HEK293 (cell line): ENCODE results near the gene WWC1.

Experiments used
- CTCF ChIA-PET: fragments of 350-600 bp; formaldehyde crosslinking; extraction: SDS; loops from one replicate; lab custom pipeline; 2021; ENCODE audit warnings: antibody characterized with exemption; lab: Yijun Ruan, JAX
- POLR2A ChIA-PET: fragments of 300-600 bp; formaldehyde crosslinking; extraction: SDS; loops from one replicate; lab custom pipeline; 2020; ENCODE audit warnings: antibody characterized with exemption, inconsistent platforms; lab: Yijun Ruan, JAX
- H3K27ac ChIP-seq: fragments of 200-500 bp; sonication (Bioruptor generic); 2 replicates; pipeline ENCODE4 v1.5.1; 2014; ENCODE audit warnings: low read depth, low read length, control low read depth, inconsistent platforms; ENCODE audit errors: extremely low read depth
- H3K36me3 ChIP-seq, 2 experiments: fragments of 200-500 bp in 1 of 2; sonication (Bioruptor generic) in 1 of 2; 1 replicate in 1 of 2; 2 replicates in 1 of 2; pipeline ENCODE4 v1.5.1; 2014 to 2017; ENCODE audit warnings: inconsistent platforms in 2 of 2, low read length in 2 of 2; ENCODE audit not compliant: control insufficient read depth in 2 of 2, insufficient read depth in 1 of 2
- H3K4me1 ChIP-seq: fragments of 200-500 bp; sonication (Bioruptor generic); 2 replicates; pipeline ENCODE4 v1.5.1; 2014; ENCODE audit warnings: mild to moderate bottlenecking, low read length, inconsistent platforms; ENCODE audit not compliant: control insufficient read depth, insufficient read depth
- H3K4me3 ChIP-seq: 2 replicates; pipeline ENCODE4 v1.5.1; 2011; ENCODE audit warnings: low read depth, mild to moderate bottlenecking, control low read depth, low read length, moderate library complexity
- H3K9me3 ChIP-seq: fragments of 200-500 bp; sonication (Bioruptor generic); 2 replicates; pipeline ENCODE4 v1.5.1; 2014; ENCODE audit warnings: low read depth, low read length, inconsistent platforms; ENCODE audit not compliant: control insufficient read depth, insufficient read depth
- AEBP2 ChIP-seq: fragments of 450-650 bp; formaldehyde crosslinking; IDR thresholded peaks from 2 replicates; pipeline ENCODE4 v1.5.1; 2016; ENCODE audit warnings: missing biosample characterization, missing genetic modification characterization, borderline replicate concordance
- CTCF ChIP-seq: fragments of 450-650 bp; formaldehyde crosslinking; IDR thresholded peaks from 2 replicates; pipeline ENCODE4 v1.5.1; 2016; ENCODE audit warnings: missing biosample characterization, missing genetic modification characterization
- ELK4 ChIP-seq: IDR thresholded peaks from 2 replicates; pipeline ENCODE4 v1.6.1; 2011; ENCODE audit warnings: mild to moderate bottlenecking, low read depth, low read length, borderline replicate concordance
- GLIS1 ChIP-seq: fragments of 450-650 bp; formaldehyde crosslinking; IDR thresholded peaks from 2 replicates; pipeline ENCODE4 v1.5.1; 2016; ENCODE audit warnings: missing biosample characterization, missing genetic modification characterization
- KLF10 ChIP-seq: fragments of 450-650 bp; IDR thresholded peaks from 2 replicates; pipeline ENCODE4 v1.5.1; 2018; ENCODE audit warnings: missing biosample characterization, mild to moderate bottlenecking, missing genetic modification characterization
- MYNN ChIP-seq: fragments of 450-650 bp; formaldehyde crosslinking; IDR thresholded peaks from 2 replicates; pipeline ENCODE4 v1.5.1; 2016; ENCODE audit warnings: missing biosample characterization, missing genetic modification characterization, borderline replicate concordance
- OVOL3 ChIP-seq: fragments of 450-650 bp; formaldehyde crosslinking; IDR thresholded peaks from 2 replicates; pipeline ENCODE4 v1.5.1; 2016; ENCODE audit warnings: missing biosample characterization, missing genetic modification characterization
- ZBTB6 ChIP-seq: fragments of 450-650 bp; formaldehyde crosslinking; IDR thresholded peaks from 2 replicates; pipeline ENCODE4 v1.5.1; 2017; ENCODE audit warnings: missing biosample characterization, missing genetic modification characterization
- ZFP69B ChIP-seq: fragments of 450-650 bp; formaldehyde crosslinking; IDR thresholded peaks from 2 replicates; pipeline ENCODE4 v1.5.1; 2016; ENCODE audit warnings: missing biosample characterization, missing genetic modification characterization
- ZNF121 ChIP-seq: fragments of 450-650 bp; formaldehyde crosslinking; IDR thresholded peaks from 2 replicates; pipeline ENCODE4 v1.5.1; 2016; ENCODE audit warnings: missing biosample characterization, missing genetic modification characterization
- ZNF266 ChIP-seq: fragments of 450-650 bp; formaldehyde crosslinking; IDR thresholded peaks from 2 replicates; pipeline ENCODE4 v1.5.1; 2016; ENCODE audit warnings: missing biosample characterization, missing genetic modification characterization, low read depth
- ZNF335 ChIP-seq: fragments of 450-650 bp; formaldehyde crosslinking; conservative IDR thresholded peaks from 2 replicates; pipeline ENCODE4 v1.5.1; 2016; ENCODE audit warnings: missing biosample characterization, missing genetic modification characterization
- ZNF354C ChIP-seq: fragments of 450-650 bp; formaldehyde crosslinking; IDR thresholded peaks from 2 replicates; pipeline ENCODE4 v1.5.1; 2016; ENCODE audit warnings: missing biosample characterization, missing genetic modification characterization, low read depth, borderline replicate concordance
- ZNF391 ChIP-seq: fragments of 450-650 bp; formaldehyde crosslinking; IDR thresholded peaks from 2 replicates; pipeline ENCODE4 v1.5.1; 2016; ENCODE audit warnings: low read depth, missing biosample characterization, missing genetic modification characterization, borderline replicate concordance
- ZNF544 ChIP-seq: fragments of 450-650 bp; formaldehyde crosslinking; IDR thresholded peaks from 2 replicates; pipeline ENCODE4 v1.5.0; 2017; ENCODE audit warnings: missing biosample characterization, missing genetic modification characterization
- ZNF785 ChIP-seq: fragments of 450-650 bp; formaldehyde crosslinking; IDR thresholded peaks from 2 replicates; pipeline ENCODE4 v1.5.1; 2016; ENCODE audit warnings: missing biosample characterization, missing genetic modification characterization
- ZSCAN5A ChIP-seq: fragments of 450-650 bp; formaldehyde crosslinking; IDR thresholded peaks from 2 replicates; pipeline ENCODE4 v1.5.1; 2016; ENCODE audit warnings: missing biosample characterization, missing genetic modification characterization

WWC1 gene

GRCh38 chr5:168486136-168486879, 194.9 kb downstream of the WWC1 start, which contains the start of gene RARS1 (continued):
- TF ChIP-seq ZNF266 (tag by site-specific recombination) (no peak), ZNF544 (no peak), OVOL3 (tag by site-specific recombination) (peak; percentile 26; the same call in 1 of the 2 replicates), AEBP2 (no peak), CTCF (tag by site-specific recombination) (peak; percentile 98), ZNF354C (no peak), MYNN (tag by site-specific recombination) (no peak), ZFP69B (no peak), ZNF335 (tag by site-specific recombination) (peak; percentile 59; the same call in 1 of the 2 replicates), ZNF391 (tag by site-specific recombination) (peak; percentile 75; the same call in 1 of the 2 replicates), ZSCAN5A (no peak)

- ChIA-PET CTCF (no interaction called here), POLR2A (no interaction called here)
- peaks cover 56 to 66% of the 10 kb centered on the region in 2 experiments for H3K36me3 ChIP-seq
These were observed 197.6 kb downstream of the WWC1 start for GRCh38 chr5:168489059-168489458.

More at GRCh38 chr5:168489059-168489458, 197.6 kb downstream of the WWC1 start:
- no peaks in the 10 kb centered on the region for H3K4me1 ChIP-seq
- no peak overlapping the region for H3K4me3 ChIP-seq
- TF ChIP-seq ZNF785 (no peak), ELK4 (no peak), ZNF121 (tag by site-specific recombination) (peak; percentile 78), KLF10 (tag by site-specific recombination) (no peak), ZBTB6 (no peak), GLIS1 (tag by site-specific recombination) (no peak)
- H3K27ac ChIP-seq: no peak overlapping the region
- no peaks in the 10 kb centered on the region for H3K9me3 ChIP-seq
